22Rv1 (cell line): ENCODE data around the gene SUPV3L1.
"Not testable (repeated sequence)": the region's sequence is repeated elsewhere in the genome, so short reads cannot be mapped to it uniquely, and the experiment has no call there.

Experiments
- H3K27ac ChIP-seq: fragments of 450-650 bp; 2 replicates; pipeline ENCODE4 v1.5.1; 2017
- CTCF ChIP-seq: fragments of 450-650 bp; IDR thresholded peaks from 2 replicates; pipeline ENCODE4 v1.5.1; 2017; ENCODE audit warnings: mild to moderate bottlenecking
- ZFX ChIP-seq: fragments of 450-650 bp; IDR thresholded peaks from 2 replicates; pipeline ENCODE4 v1.6.1; 2017; ENCODE audit warnings: antibody characterized with exemption, borderline replicate concordance

The SUPV3L1 gene

GRCh38 chr10:69179743-69180524 is at the start of gene SUPV3L1:
Gene SUPV3L1 (plus strand): TSS chr10:69180234. CDS start chr10:69180292, 58 bp downstream.
- no peak for TF ChIP-seq ZFX
- no peak for TF ChIP-seq CTCF
- H3K27ac ChIP-seq: peak within 1 kb of the TSS; percentile 90

DNA sequence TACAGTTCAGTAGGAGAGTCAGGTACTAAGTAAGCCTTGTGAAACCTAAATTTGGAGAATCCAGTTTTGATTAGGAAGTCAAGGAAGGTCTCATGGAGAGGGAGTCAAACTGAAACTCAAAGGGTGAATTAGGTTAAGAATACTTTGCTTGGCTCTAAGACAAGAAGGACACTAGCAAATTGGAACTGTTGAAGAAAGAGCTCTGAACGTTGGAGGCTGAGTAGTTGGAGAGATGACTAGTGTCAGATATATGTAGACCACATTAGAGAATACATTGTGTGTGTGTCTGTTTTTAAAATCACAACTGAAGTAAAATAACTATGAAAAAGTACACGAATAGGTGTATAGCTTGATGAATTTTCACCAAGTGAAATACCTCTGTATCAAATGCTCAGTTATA is 49.8 kb upstream of the SUPV3L1 start:
- no peak for TF ChIP-seq ZFX
- no peak for TF ChIP-seq CTCF
- H3K27ac ChIP-seq: no peak overlapping the region

- TF ChIP-seq CTCF (no peak), ZFX (no peak)
- H3K27ac ChIP-seq: no peak overlapping the region
These were observed 40.1 kb upstream of the SUPV3L1 start for GRCh38 chr10:69139961-69140360.

DNA sequence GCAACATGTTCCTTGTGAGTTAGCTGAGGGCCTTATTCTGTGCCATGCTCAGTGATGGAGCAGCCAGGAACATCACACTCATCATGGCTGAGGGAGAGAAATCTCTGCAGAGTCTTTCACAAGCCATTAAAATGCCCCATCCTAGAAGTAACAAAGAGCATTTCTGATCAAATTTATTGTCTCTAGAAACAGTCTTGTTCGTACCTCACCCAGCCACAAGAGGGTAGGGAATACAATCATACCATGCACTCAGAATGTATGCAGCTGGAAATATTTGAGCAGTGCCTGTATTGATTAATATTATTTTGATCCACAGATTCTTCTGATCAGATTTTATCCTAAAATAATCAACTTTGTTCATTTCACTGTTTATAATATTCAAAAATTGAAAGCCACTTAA is 38.7 kb upstream of the SUPV3L1 start:
- no peak for TF ChIP-seq CTCF
- TF ChIP-seq ZFX: no peak
- no peak overlapping the region for H3K27ac ChIP-seq

DNA sequence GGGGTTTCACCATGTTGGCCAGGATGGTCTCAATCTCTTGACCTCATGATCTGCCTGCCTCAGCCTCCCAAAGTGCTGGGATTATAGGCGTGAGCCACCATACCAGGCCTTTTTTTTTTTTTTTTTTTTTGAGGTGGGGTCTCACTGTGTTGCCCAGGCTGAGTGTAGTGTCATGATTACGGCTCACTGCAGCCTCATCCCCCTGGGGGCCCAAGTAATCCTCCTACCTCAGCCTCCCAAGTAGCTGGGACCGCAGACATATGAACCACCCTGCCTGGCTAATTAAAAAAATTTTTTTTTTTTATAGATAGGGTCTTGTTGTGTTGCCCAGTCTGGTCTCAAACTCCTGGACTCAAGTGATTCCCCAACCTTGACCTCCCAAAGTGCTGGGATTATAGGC is 38.0 kb upstream of the SUPV3L1 start:
- not testable (repeated sequence) for H3K27ac ChIP-seq

DNA sequence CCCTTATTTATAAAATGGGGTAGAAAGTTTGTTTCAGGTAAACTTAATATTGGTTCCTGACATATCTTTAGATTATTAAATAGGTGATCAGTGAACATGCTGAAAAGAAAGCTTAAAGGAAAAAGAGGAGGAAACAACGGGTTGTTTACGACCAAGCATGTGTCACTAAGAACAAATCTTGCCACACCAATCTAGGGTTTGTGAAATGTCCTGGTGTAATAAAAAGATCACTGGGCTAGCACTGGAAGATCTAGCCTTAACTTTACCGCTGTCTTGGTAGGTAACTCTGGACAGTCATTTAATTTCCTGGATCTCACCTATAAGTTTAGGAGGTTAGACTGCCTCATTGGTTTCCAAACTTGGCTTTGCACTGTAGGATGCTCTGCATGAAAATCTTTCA is 37.1 kb upstream of the SUPV3L1 start:
- no peak overlapping the region for H3K27ac ChIP-seq
- no peak for TF ChIP-seq CTCF
- TF ChIP-seq ZFX: no peak

- no peak for TF ChIP-seq ZFX
- TF ChIP-seq CTCF: no peak
These were observed 34.7 kb upstream of the SUPV3L1 start for GRCh38 chr10:69145329-69145728.

DNA sequence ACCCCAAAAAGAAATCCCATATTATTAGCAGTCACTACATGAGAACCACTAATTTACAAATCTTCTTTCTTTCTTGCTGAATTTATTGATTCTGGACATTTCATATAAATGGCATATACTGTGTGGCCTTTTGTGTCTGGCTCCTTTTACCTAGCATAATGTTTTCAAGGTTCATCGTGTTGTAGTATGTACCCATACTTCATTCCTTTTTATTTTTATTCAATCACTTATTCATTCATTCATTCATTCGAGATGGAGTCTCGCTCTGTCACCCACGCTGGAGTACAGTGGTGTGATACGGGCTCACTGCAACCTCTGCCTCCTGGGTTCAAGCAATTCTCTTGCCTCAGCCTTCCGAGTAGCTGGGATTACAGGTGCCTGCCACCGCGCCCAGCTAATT is 34.2 kb upstream of the SUPV3L1 start:
- no peak overlapping the region for H3K27ac ChIP-seq
- TF ChIP-seq CTCF: no peak

More at GRCh38 chr10:69145329-69145728, 34.7 kb upstream of the SUPV3L1 start:
- H3K27ac ChIP-seq: no peak overlapping the region
